GM10248 (cell line): ENCODE measurements around the gene ADAMTSL2.

ENCODE experiments used
- CTCF ChIA-PET: fragments of 300-600 bp; sonication (Branson Sonifier 250); formaldehyde crosslinking; extraction: SDS; loops from one replicate; lab custom pipeline; 2021; ENCODE audit warnings: antibody characterized with exemption; lab: Yijun Ruan, JAX
- POLR2A ChIA-PET: fragments of 350-650 bp; sonication (Branson Sonifier 250); formaldehyde crosslinking; extraction: SDS; loops from one replicate; lab custom pipeline; 2020; ENCODE audit warnings: antibody characterized with exemption; lab: Yijun Ruan, JAX
- DNase-seq: peaks from one replicate; pipeline ENCODE4 v3.0.0; 2012; ENCODE audit errors: extremely low spot score
- CTCF ChIP-seq: IDR thresholded peaks from 2 replicates; pipeline ENCODE4 v1.5.1; 2012; ENCODE audit warnings: mild to moderate bottlenecking, low read depth; ENCODE audit errors: extremely low read depth, missing control alignments, control extremely low read depth

Gene ADAMTSL2

GRCh38 chr9:133605856-133606707 lies 71.6 kb downstream of the ADAMTSL2 start:
- DNase-seq, result no peak
- TF ChIP-seq CTCF, result no peak
- ChIA-PET CTCF (interaction anchor here (1.2 kb wide), 1 partner anchor 387 kb away, joined by 4 read pairs; no protein-coding TSS in a partner anchor), POLR2A (no interaction called here)

GRCh38 chr9:133606708-133607025 lies 72.2 kb downstream of the ADAMTSL2 start:
- CTCF ChIA-PET, result no interaction called here
- POLR2A ChIA-PET, result no interaction called here
- TF ChIP-seq CTCF, result no peak
- DNase-seq, result no peak

GRCh38 chr9:133607381-133607780 lies 72.9 kb downstream of the ADAMTSL2 start:
- TF ChIP-seq CTCF, result no peak
- POLR2A ChIA-PET, result no interaction called here
- CTCF ChIA-PET, result no interaction called here
- no peak for DNase-seq

GRCh38 chr9:133607976-133608375 lies 73.5 kb downstream of the ADAMTSL2 start:
- ChIA-PET CTCF (no interaction called here), POLR2A (no interaction called here)
- no peak for DNase-seq
- TF ChIP-seq CTCF, result no peak

- no peak for TF ChIP-seq CTCF
- ChIA-PET POLR2A (no interaction called here), CTCF (no interaction called here)
- DNase-seq, result no peak
These were observed 73.9 kb downstream of the ADAMTSL2 start for GRCh38 chr9:133608382-133608781.

DNA sequence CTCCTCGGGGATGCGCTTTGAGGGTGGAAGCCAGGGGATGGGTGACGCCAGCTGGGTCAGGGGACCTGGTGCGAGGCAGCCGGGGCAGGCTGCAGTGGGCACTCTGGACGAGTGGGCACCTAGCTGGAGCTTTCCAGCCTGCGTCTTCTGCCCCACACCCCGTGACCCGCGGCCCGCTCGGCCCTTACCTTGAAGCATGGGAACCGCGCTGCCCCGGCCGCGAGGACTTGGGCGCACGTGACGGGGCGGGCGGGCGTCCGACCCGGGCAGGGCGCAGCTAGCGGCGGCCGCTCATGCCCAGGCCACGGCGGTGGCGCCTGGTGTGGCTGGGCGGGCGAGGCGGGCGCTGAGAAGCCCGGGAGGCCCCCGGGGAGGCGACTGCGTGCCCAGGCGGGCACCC lies 74.4 kb downstream of the ADAMTSL2 start:
- no peak for DNase-seq
- POLR2A ChIA-PET, result no interaction called here
- CTCF ChIA-PET, result no interaction called here

More for the DNA sequence above, 74.4 kb downstream of the ADAMTSL2 start:
- TF ChIP-seq CTCF, result no peak
